DOHH2 (cell line): ENCODE measurements around the gene CLASP2.
"Not testable (repeated sequence)": the region's sequence is repeated elsewhere in the genome, so short reads cannot be mapped to it uniquely, and the experiment has no call there.

ENCODE experiments used
- H3F3A ChIP-seq: fragments of 200-600 bp; sonication (generic), shearing (Covaris generic); 2 replicates; pipeline ENCODE4 v1.6.0; 2016; ENCODE audit warnings: antibody characterized with exemption, mild to moderate bottlenecking; ENCODE audit not compliant: control insufficient read depth, insufficient read depth
- H3K27ac ChIP-seq: fragments of 200-600 bp; sonication (generic); 2 replicates; pipeline ENCODE4 v1.5.1; 2014; ENCODE audit warnings: low read depth, mild to moderate bottlenecking, low read length, moderate library complexity
- H3K27me3 ChIP-seq: fragments of 200-600 bp; sonication (generic); 2 replicates; pipeline ENCODE4 v1.6.1; 2014; ENCODE audit warnings: mild to moderate bottlenecking, low read length, mixed read lengths; ENCODE audit not compliant: control insufficient read depth
- H3K36me3 ChIP-seq: fragments of 200-600 bp; sonication (generic); 2 replicates; pipeline ENCODE4 v1.6.1; 2014; ENCODE audit warnings: mild to moderate bottlenecking, low read length, moderate library complexity, mixed read lengths; ENCODE audit not compliant: control insufficient read depth
- H3K4me1 ChIP-seq: fragments of 200-600 bp; sonication (generic); 2 replicates; pipeline ENCODE4 v1.6.1; 2014; ENCODE audit warnings: mild to moderate bottlenecking, low read length, mixed read lengths; ENCODE audit not compliant: control insufficient read depth
- H3K4me2 ChIP-seq: fragments of 200-600 bp; sonication (generic); 2 replicates; pipeline ENCODE4 v1.6.0; 2014; ENCODE audit warnings: mild to moderate bottlenecking, low read length, moderate library complexity
- H3K4me3 ChIP-seq: fragments of 200-600 bp; sonication (generic); 2 replicates; pipeline ENCODE4 v1.5.1; 2014; ENCODE audit warnings: mild to moderate bottlenecking, low read length, mixed read lengths
- H3K79me2 ChIP-seq: fragments of 200-600 bp; sonication (generic); 2 replicates; pipeline ENCODE4 v1.6.1; 2014; ENCODE audit warnings: mild to moderate bottlenecking, low read length, mixed read lengths; ENCODE audit not compliant: control insufficient read depth
- H3K9me2 ChIP-seq: fragments of 200-600 bp; sonication (generic); replicated peaks from 2 replicates; pipeline ENCODE4 v1.6.1; 2014; ENCODE audit warnings: mild to moderate bottlenecking, low read length, mixed read lengths; ENCODE audit not compliant: control insufficient read depth
- H3K9me3 ChIP-seq: fragments of 200-600 bp; sonication (generic); 2 replicates; pipeline ENCODE4 v1.6.1; 2014; ENCODE audit warnings: antibody characterized with exemption, low read length, mixed read lengths; ENCODE audit not compliant: control insufficient read depth, insufficient read depth
- H4K20me1 ChIP-seq: fragments of 200-600 bp; sonication (generic); 2 replicates; pipeline ENCODE4 v1.6.0; 2014; ENCODE audit warnings: low read depth, mild to moderate bottlenecking, antibody characterized with exemption, low read length, moderate library complexity; ENCODE audit not compliant: control insufficient read depth, insufficient read depth
- CTCF ChIP-seq: fragments of 200-600 bp; sonication (generic); IDR thresholded peaks from one replicate; pipeline ENCODE4 v1.5.1; 2014; ENCODE audit warnings: antibody characterized with exemption, mild to moderate bottlenecking, low read depth, low read length; ENCODE audit not compliant: poor library complexity, severe bottlenecking
- EZH2phosphoT487 ChIP-seq: fragments of 200-600 bp; sonication (generic); IDR thresholded peaks from 2 replicates; pipeline ENCODE4 v1.6.1; 2017; ENCODE audit warnings: borderline replicate concordance, mild to moderate bottlenecking, antibody characterized with exemption, low read length, moderate library complexity, mixed read lengths

Gene CLASP2

GRCh38 chr3:33453331-33453761, 264.7 kb downstream of the CLASP2 start:
- Histone ChIP-seq H3K27ac (no peak overlapping the region), H4K20me1 (no peaks in the 10 kb centered on the region), H3K27me3 (no peaks in the 10 kb centered on the region), H3K4me3 (no peak overlapping the region), H3K36me3 (no peaks in the 10 kb centered on the region), H3K9me3 (peaks cover 6% of the 10 kb centered on the region; the same call in 1 of the 2 replicates), H3K9me2 (no peaks in the 10 kb centered on the region), H3K4me2 (no peak overlapping the region), H3K79me2 (no peaks in the 10 kb centered on the region), H3F3A (no peaks in the 10 kb centered on the region), H3K4me1 (no peaks in the 10 kb centered on the region)
- no peak for TF ChIP-seq EZH2phosphoT487
- no peak for TF ChIP-seq CTCF

GRCh38 chr3:33451994-33452393, 266.1 kb downstream of the CLASP2 start:
- H3K9me2 ChIP-seq, H4K20me1 ChIP-seq, H3K79me2 ChIP-seq, H3K9me3 ChIP-seq, H3K4me3 ChIP-seq, H3K36me3 ChIP-seq, H3F3A ChIP-seq, H3K4me2 ChIP-seq, H3K4me1 ChIP-seq, H3K27me3 ChIP-seq, H3K27ac ChIP-seq: not testable (repeated sequence)

GRCh38 chr3:33447958-33448357, 270.1 kb downstream of the CLASP2 start:
- H3F3A ChIP-seq, result peaks cover 6% of the 10 kb centered on the region; the same call in 1 of the 2 replicates
- H3K9me2 ChIP-seq, result no peaks in the 10 kb centered on the region
- TF ChIP-seq EZH2phosphoT487, result no peak
- TF ChIP-seq CTCF, result no peak
- no peaks in the 10 kb centered on the region for H3K79me2 ChIP-seq
- H4K20me1 ChIP-seq, result no peaks in the 10 kb centered on the region
- H3K36me3 ChIP-seq, result no peaks in the 10 kb centered on the region
- H3K4me1 ChIP-seq, result no peaks in the 10 kb centered on the region
- H3K4me2 ChIP-seq, result no peak overlapping the region
- H3K9me3 ChIP-seq, result no peaks in the 10 kb centered on the region
- H3K27ac ChIP-seq, result no peak overlapping the region
- no peaks in the 10 kb centered on the region for H3K27me3 ChIP-seq
- H3K4me3 ChIP-seq, result no peak overlapping the region

GRCh38 chr3:33447256-33447625, 270.8 kb downstream of the CLASP2 start:
- H4K20me1 ChIP-seq, H3K9me3 ChIP-seq, H3F3A ChIP-seq, H3K9me2 ChIP-seq, H3K4me3 ChIP-seq, H3K36me3 ChIP-seq, H3K79me2 ChIP-seq, H3K27me3 ChIP-seq, H3K4me1 ChIP-seq, H3K4me2 ChIP-seq, H3K27ac ChIP-seq: not testable (repeated sequence)
